NK-92 treated with Interleukin-12 subunit alpha and Interleukin-12 subunit beta, amount 100 ng/mL, for 24 hours (cell line): ENCODE measurements around the gene LAMA4.

Experiments
- DNase-seq: peaks from one replicate; lab custom pipeline; 2025; lab: John Stamatoyannopoulos, UW

The LAMA4 gene

DNA sequence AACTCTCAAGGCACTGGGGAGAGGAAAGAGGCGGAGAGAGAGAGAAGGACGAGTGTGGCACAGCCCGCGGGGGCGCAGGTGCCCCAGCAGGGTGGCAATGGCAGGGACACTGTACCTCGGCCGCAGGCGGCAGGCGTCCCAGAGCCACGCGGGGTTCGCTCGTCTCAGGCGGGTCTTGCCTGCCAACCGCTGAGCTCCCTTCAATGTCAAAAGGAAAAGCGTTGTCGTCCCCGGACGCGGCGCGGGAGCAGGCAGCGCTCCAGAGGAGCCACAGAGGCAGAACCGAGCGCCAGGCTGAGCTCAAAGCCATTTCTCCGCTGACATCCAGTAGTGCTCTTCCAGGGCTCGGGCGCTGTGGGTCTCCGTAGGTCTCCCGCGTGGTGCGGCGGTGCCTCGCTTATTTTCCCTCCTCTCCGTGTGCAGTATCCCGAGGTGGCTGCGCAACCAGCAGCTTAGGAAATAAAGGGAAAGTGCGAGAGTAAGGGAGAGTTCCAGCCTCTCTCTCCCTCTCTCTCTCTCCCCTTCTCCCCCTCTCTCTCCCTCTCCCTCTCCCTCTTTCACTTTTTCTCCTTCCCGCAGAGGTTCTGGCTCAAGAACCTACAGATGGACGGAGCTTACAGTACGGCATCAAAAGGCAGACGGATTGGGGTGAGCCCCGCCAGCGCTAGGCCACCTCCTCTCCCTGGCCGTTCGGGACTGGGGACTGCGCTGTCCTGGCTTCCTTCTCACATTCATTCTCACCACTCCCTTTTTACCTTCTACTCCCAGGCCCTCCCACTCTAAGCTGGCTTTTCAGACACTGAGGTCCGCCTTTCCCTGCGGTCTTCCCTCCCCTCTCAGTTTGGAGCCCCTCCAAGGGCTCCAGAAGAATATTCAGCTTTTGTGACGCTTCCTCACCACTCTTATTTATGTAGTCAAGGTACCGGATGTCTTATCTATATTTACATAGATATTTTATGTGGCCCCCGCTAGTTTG is at the start of gene LAMA4:
LAMA4 (minus strand) TSS at position 727 of the 976 bp plus-strand sequence; CDS start at position 310, 417 bp downstream.
- no peak for DNase-seq

DNA sequence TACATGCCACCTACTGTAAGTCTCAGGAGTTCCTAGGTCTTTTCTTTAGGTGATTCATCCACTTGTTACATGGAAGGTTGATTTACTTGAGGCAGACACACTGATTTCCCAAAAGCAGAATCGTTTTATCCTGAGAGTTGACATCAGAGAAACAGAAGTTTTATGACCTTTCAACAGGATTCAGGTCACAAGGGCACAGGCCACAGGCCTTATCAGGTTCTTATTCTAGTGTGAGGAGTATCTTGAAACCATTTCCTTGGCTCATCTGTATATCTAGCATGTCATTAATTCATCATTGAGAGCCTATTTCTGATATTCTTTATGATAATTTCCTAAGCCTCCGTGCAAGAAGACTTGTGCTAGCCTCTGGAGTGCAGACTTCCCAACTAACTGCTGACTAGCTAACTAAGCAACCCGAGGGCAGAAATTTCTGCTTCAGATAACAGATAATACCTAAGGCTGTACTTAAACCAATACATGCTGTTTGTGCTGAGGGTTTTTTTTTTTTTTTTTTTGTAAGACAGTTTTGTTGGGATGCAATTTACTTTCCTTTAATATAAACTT is 47.9 kb upstream of the LAMA4 start:
- no peak for DNase-seq

DNA sequence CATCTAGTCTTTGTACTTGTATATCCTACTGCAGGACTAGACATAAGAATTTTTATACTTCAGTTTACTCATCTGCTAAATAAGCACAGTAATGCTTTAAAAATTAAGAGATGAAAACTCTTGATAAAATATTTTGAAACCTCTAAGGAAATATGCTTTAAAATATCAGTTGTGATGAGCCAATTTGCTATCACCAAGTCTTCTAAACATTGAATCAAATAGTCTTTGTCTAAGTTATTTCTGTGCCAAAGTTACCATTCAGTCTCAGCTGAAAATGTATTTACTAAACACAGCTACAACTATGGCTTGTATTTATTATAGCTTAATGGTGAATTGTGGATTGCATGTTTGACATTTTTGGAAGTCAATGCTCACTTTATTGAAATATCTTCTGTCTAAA is 46.5 kb upstream of the LAMA4 start:
- no peak for DNase-seq

DNA sequence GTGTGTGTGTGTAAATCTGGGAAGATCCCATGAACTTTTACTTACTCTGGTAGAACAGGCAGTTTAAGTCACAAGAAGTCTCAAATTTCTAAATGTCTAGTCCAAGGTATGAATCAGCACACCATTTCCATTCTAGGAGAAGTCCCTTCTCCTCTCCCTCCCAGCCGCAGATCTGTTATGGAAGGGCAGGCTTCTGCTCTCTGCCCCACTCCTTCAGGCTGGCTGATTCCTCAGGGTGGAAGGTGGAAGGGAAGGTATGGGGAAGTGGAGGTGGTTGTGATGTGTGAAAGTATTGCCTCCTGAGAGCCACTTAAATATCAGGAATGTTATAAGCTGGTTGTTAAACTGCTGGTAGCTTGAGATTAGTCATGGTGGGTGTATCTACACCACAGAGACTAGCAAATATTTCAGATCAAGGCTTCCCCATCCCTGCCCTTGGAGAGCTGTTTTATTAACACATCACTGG is 44.5 kb upstream of the LAMA4 start:
- DNase-seq, result no peak

- DNase-seq, result no peak
Observed at GRCh38 chr6:112298021-112298745, 43.8 kb upstream of the LAMA4 start.

- no peak for DNase-seq
Observed at GRCh38 chr6:112296694-112297093, 42.3 kb upstream of the LAMA4 start.

GRCh38 chr6:112296122-112296521 is 41.8 kb upstream of the LAMA4 start:
- no peak for DNase-seq

GRCh38 chr6:112291161-112291762 is 36.9 kb upstream of the LAMA4 start:
- no peak for DNase-seq

GRCh38 chr6:112289038-112289566 is 34.7 kb upstream of the LAMA4 start:
- DNase-seq, result no peak

DNA sequence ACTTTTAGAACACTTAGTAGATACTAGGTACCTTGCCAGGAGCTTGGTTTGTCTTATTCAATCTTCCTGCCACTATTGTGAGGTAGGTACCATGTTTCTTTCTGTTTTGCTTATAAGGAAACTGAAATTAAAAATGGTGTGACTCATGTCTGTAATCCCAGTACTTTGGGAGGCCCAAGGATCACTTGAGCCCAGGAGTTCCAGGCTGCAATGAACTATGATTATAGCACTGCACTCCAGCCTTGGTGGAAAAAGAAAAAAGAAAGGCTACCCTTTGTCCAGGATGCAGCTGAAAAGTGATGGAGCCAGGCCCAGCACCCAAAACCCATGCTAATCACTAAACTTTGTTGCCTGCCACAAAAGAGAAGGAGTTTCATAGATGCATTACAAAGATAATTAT is 34.1 kb upstream of the LAMA4 start:
- no peak for DNase-seq

GRCh38 chr6:112287577-112288225 is 33.3 kb upstream of the LAMA4 start:
- no peak for DNase-seq

DNA sequence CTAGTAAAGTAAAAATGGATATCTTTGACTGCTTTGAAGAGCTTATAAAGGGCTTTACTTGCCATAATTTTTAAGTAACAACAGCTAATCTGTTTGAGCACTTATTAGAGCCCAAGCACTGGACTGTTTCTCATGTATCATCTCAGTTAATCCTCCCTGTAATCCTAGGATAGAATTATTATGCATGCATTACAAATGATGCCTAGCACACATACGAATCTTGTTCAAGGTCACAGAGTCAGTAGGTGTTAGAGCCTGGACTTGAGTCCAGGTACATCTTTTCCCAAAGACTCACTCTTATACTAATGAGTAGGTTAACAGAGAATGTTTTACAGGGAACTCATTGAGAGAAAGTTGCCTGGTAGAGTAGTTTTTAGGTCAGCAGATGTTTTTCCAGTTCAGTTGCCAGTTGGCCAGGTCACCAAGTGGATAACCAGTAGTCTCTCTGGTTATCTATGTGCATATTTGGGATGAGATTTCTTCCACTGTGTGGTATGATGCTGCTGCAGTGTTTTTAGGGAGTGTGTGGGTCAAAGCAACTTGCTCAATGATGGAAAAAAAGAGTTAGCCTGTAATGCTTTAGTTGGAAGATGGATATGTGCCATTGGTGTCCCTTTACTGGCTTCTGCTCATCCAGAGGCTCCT is 32.3 kb upstream of the LAMA4 start:
- no peak for DNase-seq

GRCh38 chr6:112286010-112286409 is 31.6 kb upstream of the LAMA4 start:
- DNase-seq, result peak; percentile 61

- no peak for DNase-seq
Observed at GRCh38 chr6:112284603-112285002, 30.2 kb upstream of the LAMA4 start.

DNA sequence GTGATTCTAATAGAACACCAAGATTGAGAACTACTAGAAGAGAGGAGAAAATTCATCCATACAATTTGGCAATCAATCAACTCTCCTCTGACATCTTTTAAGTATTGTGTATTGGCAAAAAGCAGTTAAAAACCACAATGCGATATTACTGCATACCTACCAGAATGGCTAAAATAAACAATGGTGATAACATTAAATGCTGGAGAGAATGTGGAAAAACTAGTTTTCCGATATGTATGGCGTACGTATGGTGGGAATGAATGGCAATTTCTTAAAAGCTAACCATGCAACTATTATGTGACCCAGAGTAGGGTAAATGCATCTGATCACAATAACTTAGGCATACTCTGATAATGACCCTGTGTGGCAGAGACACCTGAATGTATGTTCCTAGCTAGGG is 29.3 kb upstream of the LAMA4 start:
- no peak for DNase-seq

GRCh38 chr6:112281821-112282615 is 27.7 kb upstream of the LAMA4 start:
- DNase-seq, result no peak

DNA sequence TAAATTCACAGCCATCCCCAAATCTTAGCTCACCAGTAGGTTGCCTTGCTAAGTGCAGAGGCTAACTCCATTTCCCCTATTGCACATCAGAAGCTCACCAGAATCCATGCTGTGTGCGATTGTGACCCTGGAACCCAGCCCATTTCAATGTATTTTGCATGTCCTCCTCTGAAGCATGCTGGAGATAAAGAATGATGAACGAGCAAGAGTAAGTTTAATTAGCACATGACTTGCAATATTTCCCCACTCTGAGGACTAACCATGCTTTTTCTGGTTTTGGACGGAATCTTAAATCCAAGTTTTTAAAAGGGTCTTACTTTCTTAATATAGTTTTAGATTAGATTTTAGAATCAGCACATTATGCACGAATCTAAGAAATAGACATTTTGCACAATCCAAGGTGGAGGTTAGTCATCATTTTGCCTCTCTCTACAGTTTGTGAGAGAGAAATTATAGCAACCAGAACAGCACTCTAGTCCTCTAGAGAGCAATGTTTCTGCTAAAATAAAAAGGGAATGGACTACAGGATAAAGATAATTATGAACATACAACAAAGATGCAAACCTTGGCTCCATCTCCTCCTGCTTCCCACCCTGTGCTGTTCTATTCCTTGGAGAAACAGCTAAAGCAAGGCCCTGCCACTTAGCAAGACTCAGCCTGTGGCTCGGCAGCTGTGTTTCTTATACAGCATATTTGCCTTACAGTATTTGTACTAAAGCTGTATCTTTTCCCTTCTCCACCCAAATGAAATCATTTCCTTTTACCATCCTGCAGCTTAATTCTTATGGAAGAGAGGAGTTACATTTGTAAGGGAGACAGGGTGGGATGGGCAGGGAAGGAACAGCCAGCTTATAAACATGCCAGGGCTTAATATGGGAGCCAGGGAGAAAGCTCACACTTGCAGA is 24.9 kb upstream of the LAMA4 start:
- no peak for DNase-seq

DNA sequence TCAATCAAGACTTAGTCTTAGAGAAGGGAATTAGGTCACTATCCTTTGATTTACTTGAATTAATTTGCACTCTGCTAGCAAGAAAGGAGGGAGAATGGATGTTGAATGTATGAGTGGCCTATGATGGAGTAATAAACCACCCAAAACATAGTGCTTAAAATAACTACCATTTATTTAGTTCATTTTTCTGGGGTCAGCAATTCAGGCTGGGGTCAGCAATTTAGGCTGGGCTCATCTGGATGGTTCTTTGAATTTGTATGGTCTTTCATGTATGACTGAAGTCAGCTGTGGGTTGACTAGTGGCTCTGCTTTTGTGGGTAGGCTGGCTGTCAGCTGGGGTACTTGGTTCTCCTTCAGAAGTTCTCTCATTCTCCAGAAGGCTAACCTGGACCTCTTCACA is 21.0 kb upstream of the LAMA4 start:
- DNase-seq, result no peak

DNA sequence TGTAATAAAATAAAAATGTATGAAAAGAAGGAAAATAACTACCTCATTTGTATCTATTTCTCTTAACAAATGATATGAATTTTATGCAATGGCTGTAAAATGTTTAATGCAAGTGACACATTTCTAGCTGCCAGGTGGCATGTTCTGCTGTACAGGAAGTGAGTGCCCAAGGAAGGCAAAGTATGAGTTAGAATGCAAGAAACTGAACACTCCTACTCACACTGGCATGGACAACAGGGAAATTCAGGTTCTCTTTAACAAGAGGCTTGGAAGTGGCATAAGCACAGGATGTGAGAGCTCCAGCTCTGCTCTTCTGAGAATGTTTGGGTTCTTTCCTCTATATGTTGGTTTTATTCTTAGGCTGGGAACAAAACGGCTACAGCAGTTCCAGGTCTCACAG is 20.4 kb upstream of the LAMA4 start:
- no peak for DNase-seq
